GM12872 (cell line): ENCODE results near the gene STOM.
A peak's percentile ranks its signal among the peaks of the same experiment; 100 is the strongest.

Experiments used
- TF ChIP-seq, protein P1 (sequence below): IDR thresholded peaks from 3 replicates; pipeline ENCODE4 v1.5.1; 2011; ENCODE audit warnings: low read depth, mild to moderate bottlenecking, low read length, moderate library complexity; ENCODE audit not compliant: insufficient read depth

Gene STOM

DNA sequence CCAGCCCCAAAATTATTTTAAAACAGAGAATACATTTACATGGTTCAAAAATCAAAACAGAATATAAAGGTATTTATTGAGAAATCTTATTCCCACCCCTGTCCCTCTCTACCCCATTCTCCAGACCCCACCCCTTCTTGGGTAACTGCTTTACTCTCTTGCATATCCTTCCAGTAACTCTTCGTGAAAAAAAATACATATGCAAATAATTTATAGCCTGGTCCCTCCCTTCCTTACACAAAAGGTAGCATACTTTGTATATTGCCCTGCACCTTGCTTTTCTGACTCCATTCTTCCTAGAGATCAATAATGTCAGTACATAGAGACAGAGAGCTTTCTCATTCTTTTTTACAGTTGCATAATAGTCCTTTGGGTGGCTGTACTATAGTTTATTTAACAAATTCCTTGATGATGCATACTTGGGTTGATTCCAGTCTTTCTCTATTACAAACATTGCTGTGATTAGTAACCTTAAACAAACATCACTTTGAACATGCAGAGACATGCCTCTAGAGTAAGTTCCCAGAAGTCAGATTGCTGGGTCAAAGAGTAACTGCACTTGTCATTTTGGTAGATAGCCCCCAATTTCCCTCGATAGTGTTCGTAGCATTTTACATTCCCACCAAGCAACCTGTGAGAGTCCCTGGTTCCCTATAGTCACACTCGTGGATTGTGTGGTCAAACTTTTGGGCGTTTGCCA is 47.9 kb downstream of the STOM start:
- TF ChIP-seq, protein P1, sequence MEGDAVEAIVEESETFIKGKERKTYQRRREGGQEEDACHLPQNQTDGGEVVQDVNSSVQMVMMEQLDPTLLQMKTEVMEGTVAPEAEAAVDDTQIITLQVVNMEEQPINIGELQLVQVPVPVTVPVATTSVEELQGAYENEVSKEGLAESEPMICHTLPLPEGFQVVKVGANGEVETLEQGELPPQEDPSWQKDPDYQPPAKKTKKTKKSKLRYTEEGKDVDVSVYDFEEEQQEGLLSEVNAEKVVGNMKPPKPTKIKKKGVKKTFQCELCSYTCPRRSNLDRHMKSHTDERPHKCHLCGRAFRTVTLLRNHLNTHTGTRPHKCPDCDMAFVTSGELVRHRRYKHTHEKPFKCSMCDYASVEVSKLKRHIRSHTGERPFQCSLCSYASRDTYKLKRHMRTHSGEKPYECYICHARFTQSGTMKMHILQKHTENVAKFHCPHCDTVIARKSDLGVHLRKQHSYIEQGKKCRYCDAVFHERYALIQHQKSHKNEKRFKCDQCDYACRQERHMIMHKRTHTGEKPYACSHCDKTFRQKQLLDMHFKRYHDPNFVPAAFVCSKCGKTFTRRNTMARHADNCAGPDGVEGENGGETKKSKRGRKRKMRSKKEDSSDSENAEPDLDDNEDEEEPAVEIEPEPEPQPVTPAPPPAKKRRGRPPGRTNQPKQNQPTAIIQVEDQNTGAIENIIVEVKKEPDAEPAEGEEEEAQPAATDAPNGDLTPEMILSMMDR = no peak

DNA sequence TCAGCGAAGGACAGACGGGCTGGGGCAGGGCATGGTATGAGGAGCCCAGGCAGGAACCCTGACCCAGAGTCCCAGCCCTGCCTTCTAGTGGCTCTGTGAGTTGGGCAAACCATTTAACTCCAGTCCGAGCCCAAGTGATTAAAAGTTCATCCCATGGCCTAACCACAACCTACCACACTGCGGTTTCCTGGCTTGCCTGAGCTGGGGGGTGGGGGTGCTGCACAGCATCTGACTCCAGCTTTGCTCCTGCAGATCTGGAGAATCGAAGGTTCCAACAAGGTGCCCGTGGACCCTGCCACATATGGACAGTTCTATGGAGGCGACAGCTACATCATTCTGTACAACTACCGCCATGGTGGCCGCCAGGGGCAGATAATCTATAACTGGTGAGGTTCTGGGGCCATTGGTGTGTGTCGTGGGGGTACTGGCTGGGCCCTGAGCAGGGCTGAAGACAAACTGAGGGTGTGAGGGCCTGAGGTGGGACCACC is 49.0 kb downstream of the STOM start:
- TF ChIP-seq, protein P1 = 0 out of 3 replicates have a peak, but pooled peaks have one; percentile 7

DNA sequence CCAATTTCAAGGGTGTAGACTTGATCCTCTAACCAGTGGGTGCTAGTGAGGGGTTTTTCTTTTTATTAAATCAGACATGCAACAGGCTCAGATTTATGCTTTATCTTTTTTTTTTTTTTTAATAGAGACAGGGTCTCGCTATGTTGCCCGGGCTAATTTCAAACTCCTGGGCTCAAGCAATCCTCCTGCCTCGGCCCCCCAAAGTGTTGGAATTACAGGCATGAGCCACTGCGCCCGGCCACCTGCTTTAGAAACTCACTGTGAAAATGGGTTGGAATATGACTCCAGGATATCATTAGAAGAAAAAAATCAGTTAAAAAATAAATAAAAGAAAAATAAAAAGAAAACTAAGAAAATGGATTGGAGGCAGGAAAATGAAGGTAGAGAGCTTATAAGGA is 50.7 kb downstream of the STOM start:
- TF ChIP-seq, protein P1 = no peak

DNA sequence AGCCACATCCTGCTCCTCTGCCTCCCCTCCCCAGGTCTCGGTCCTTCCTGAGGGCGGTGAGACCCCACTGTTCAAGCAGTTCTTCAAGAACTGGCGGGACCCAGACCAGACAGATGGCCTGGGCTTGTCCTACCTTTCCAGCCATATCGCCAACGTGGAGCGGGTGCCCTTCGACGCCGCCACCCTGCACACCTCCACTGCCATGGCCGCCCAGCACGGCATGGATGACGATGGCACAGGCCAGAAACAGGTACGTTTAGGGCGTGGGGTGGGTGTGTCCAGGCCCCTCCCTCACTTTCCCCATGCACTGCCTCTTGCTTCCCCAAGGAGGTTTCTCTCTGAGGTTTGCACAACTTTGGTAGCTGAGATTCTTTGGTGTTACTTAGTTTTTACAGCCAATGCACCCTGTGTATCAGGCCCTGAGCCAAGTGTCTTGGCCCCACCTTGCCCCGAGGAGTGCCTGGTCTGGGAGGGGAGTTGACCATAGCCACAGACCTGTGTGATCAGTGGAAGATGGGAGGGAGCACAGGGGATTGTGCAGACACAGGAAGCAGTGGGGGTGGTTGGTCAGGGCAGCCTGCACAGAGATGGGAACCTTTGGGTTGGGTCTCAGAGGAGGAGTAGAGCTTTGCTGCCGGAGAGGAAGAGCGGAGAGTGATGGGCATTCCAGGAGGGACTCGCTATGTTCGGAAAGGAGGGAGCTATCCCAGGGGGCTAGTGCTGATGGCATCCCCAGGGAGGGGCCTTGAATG is 51.2 kb downstream of the STOM start:
- TF ChIP-seq, protein P1 = no peak

DNA sequence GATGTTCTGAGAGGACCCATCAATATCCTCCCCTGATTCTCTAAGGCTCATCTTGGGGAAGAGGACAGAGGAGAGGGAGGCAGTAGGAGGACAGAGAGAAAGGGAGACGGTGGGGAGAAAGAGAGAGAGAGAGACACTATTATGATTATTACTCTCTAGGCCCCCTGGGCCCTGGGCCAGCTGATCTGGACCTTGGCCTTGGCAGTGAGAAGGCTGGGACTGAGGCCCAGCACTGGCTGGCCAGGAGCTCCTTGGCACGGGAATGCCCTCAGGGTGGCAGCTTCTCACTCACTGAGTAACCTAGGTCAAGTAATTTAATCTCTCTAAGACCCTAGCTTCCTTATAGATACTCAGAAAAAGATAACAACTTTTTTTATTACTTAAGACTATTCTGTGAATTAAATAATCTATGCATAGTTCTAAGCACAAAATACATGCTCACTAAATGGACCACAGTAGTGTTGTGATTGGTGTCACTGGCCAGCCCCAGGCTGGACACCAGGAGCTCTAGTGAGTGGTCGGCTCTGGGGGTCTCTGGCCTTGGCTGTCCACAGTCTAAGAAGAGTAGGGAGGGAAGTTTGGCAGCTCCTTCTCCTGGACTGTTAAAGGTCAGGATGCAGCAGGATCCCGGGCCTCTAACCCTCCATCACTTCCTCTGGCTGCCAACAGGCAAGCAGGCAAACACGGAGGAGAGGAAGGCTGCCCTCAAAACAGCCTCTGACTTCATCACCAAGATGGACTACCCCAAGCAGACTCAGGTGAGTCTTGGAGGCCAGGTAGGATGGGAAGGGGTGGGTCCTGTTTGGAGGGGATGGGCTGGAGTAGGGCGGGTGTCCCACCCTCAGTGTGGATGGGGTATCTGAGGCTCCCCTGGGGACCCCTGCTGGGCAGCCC is 52.1 kb downstream of the STOM start:
- TF ChIP-seq, protein P1 = no peak

DNA sequence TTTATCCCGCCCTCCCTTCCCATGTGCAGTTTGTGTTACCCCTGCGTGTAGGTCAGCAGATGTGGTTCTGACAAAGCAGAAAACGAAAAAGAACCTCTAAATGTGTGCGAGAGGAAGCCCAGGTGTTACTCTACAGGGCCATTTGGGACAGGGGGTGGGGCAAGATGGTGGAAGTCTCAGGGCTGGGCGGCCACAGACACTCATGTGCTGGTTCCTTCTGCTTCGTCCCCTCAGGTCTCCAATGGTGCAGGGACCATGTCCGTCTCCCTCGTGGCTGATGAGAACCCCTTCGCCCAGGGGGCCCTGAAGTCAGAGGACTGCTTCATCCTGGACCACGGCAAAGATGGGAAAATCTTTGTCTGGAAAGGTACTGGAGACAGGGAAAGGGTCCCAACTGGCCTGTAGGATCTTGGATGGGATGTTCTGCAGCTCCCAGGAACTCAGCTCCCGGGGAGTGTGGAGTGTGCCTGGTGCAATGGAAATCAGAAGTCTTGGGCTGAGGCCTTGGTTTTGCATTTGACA is 53.1 kb downstream of the STOM start:
- TF ChIP-seq, protein P1 = no peak
